ENCODE results near the gene HSD11B1. TPM values are rescaled to one million over a fixed set of nuclear protein-coding genes. Genes with fewer than 3 reads are reported as not detected.

HSD11B1 gene
- total RNA-seq, 2 experiments from 2014 or later = 1.5 TPM

- Mint-ChIP-seq H3K27ac (peak overlapping the region; percentile 15), H3K36me3 (ENCODE audit: low read depth) (peaks cover 4% of the 10 kb centered on the region), H3K27me3 (peaks cover 43% of the 10 kb centered on the region), H3K9me3 (peaks cover 3% of the 10 kb centered on the region), H3K4me3 (no peak overlapping the region), H3K4me1 (peaks cover 49% of the 10 kb centered on the region)
- ChIA-PET CTCF (interaction anchor here (0.6 to 3.7 kb wide), 10 partner anchors 11 to 122 kb away, joined by 3 to 20 read pairs (median 6); partner anchors contain the start of gene LAMB3), POLR2A (no interaction called here)
- no peak for DNase-seq
Observed at GRCh38 chr1:209673631-209674417, 30.8 kb upstream of the HSD11B1 start.

GRCh38 chr1:209674957-209675564 is 29.6 kb upstream of the HSD11B1 start, which contains the start of gene G0S2:
TSS of gene G0S2 (plus strand) at chr1:209675412. CDS start at chr1:209675685, 273 bp downstream.
- Mint-ChIP-seq H3K27ac (no peak within 1 kb of the TSS), H3K4me3 (peak within 1 kb of the TSS; percentile 53), H3K9me3 (peaks cover 3% of the 10 kb centered on the region), H3K4me1 (peaks cover 49% of the 10 kb centered on the region), H3K27me3 (peaks cover 54% of the 10 kb centered on the region), H3K36me3 (ENCODE audit: low read depth) (peaks cover 4% of the 10 kb centered on the region)
- CTCF ChIA-PET = interaction anchor here (1.2 to 3.7 kb wide), 10 partner anchors 9 to 73 kb away, joined by 3 to 20 read pairs (median 5); no protein-coding TSS in a partner anchor
- POLR2A ChIA-PET = no interaction called here
- DNase-seq = no peak

GRCh38 chr1:209675565-209676154 is 29.0 kb upstream of the HSD11B1 start:
- H3K27me3 Mint-ChIP-seq = peaks cover 60% of the 10 kb centered on the region
- peak overlapping the region; percentile 53 for H3K4me3 Mint-ChIP-seq
- H3K4me1 Mint-ChIP-seq = peaks cover 49% of the 10 kb centered on the region
- H3K9me3 Mint-ChIP-seq = peaks cover 3% of the 10 kb centered on the region
- DNase-seq = no peak
- ChIA-PET POLR2A (no interaction called here), CTCF (interaction anchor here (1.2 to 3.7 kb wide), 9 partner anchors 8 to 72 kb away, joined by 3 to 20 read pairs (median 6); no protein-coding TSS in a partner anchor)
- H3K27ac Mint-ChIP-seq = no peak overlapping the region
- H3K36me3 Mint-ChIP-seq (ENCODE audit: low read depth) = peaks cover 4% of the 10 kb centered on the region

GRCh38 chr1:209678981-209679539 is 25.6 kb upstream of the HSD11B1 start:
- H3K4me1 Mint-ChIP-seq = peaks cover 20% of the 10 kb centered on the region
- peaks cover 73% of the 10 kb centered on the region for H3K27me3 Mint-ChIP-seq
- DNase-seq = no peak
- no peaks in the 10 kb centered on the region for H3K9me3 Mint-ChIP-seq
- no peak overlapping the region for H3K27ac Mint-ChIP-seq
- ChIA-PET CTCF (interaction anchor here (0.7 to 1.7 kb wide), 3 partner anchors 23 to 47 kb away, joined by 3 read pairs; no protein-coding TSS in a partner anchor), POLR2A (no interaction called here)
- no peak overlapping the region for H3K4me3 Mint-ChIP-seq
- H3K36me3 Mint-ChIP-seq (ENCODE audit: low read depth) = peaks cover 4% of the 10 kb centered on the region

GRCh38 chr1:209685821-209686220 is 18.8 kb upstream of the HSD11B1 start:
- Mint-ChIP-seq H3K4me3 (peak overlapping the region; percentile 59), H3K36me3 (ENCODE audit: low read depth) (peaks cover 2% of the 10 kb centered on the region), H3K27me3 (peaks cover 19% of the 10 kb centered on the region), H3K4me1 (peaks cover 39% of the 10 kb centered on the region), H3K27ac (peak overlapping the region; percentile 63), H3K9me3 (no peaks in the 10 kb centered on the region)
- DNase-seq = peak; percentile 68
- ChIA-PET CTCF (interaction anchor here (0.9 to 1.2 kb wide), 2 partner anchors 34 to 38 kb away, joined by 3 to 4 read pairs; partner anchors contain the start of gene LAMB3), POLR2A (interaction anchor here (0.6 kb wide), 1 partner anchor 9 kb away, joined by 3 read pairs; no protein-coding TSS in a partner anchor)

GRCh38 chr1:209686322-209686721 is 18.3 kb upstream of the HSD11B1 start:
- Mint-ChIP-seq H3K27me3 (peaks cover 15% of the 10 kb centered on the region), H3K9me3 (no peaks in the 10 kb centered on the region), H3K36me3 (ENCODE audit: low read depth) (peaks cover 2% of the 10 kb centered on the region), H3K27ac (peak overlapping the region; percentile 34), H3K4me1 (peaks cover 39% of the 10 kb centered on the region), H3K4me3 (peak overlapping the region; percentile 59)
- POLR2A ChIA-PET = interaction anchor here (0.6 kb wide), 1 partner anchor 10 kb away, joined by 3 read pairs; no protein-coding TSS in a partner anchor
- CTCF ChIA-PET = interaction anchor here (0.9 to 2.4 kb wide), 4 partner anchors 11 to 110 kb away, joined by 4 to 9 read pairs (median 5); partner anchors contain the start of gene G0S2
- DNase-seq = no peak

GRCh38 chr1:209688746-209689234 is 15.9 kb upstream of the HSD11B1 start:
- H3K4me3 Mint-ChIP-seq = no peak overlapping the region
- no peak overlapping the region for H3K27ac Mint-ChIP-seq
- CTCF ChIA-PET = interaction anchor here (0.8 to 2.7 kb wide), 13 partner anchors 10 to 80 kb away, joined by 3 to 10 read pairs (median 4); partner anchors contain the start of genes G0S2 and HSD11B1
- peaks cover 2% of the 10 kb centered on the region for H3K36me3 Mint-ChIP-seq (ENCODE audit: low read depth)
- POLR2A ChIA-PET = no interaction called here
- H3K9me3 Mint-ChIP-seq = no peaks in the 10 kb centered on the region
- H3K4me1 Mint-ChIP-seq = peaks cover 55% of the 10 kb centered on the region
- peaks cover 4% of the 10 kb centered on the region for H3K27me3 Mint-ChIP-seq
- DNase-seq = no peak

- Mint-ChIP-seq H3K27me3 (peaks cover 4% of the 10 kb centered on the region), H3K4me3 (no peak overlapping the region), H3K36me3 (ENCODE audit: low read depth) (peaks cover 2% of the 10 kb centered on the region), H3K4me1 (peaks cover 58% of the 10 kb centered on the region), H3K27ac (no peak overlapping the region), H3K9me3 (no peaks in the 10 kb centered on the region)
- no peak for DNase-seq
- POLR2A ChIA-PET = no interaction called here
- CTCF ChIA-PET = interaction anchor here (0.9 to 2.7 kb wide), 6 partner anchors 9 to 120 kb away, joined by 3 to 10 read pairs (median 4); partner anchors contain the start of genes G0S2 and HSD11B1
Observed at GRCh38 chr1:209689477-209689876, 15.2 kb upstream of the HSD11B1 start.

- CTCF ChIA-PET = interaction anchor here (0.6 to 2.7 kb wide), 4 partner anchors 14 to 133 kb away, joined by 3 to 10 read pairs (median 4); partner anchors contain the start of gene G0S2
- peaks cover 47% of the 10 kb centered on the region for H3K4me1 Mint-ChIP-seq
Observed at GRCh38 chr1:209691237-209691636, 13.4 kb upstream of the HSD11B1 start.

GRCh38 chr1:209692296-209692695 is 12.3 kb upstream of the HSD11B1 start:
- Mint-ChIP-seq H3K27me3 (peaks cover 2% of the 10 kb centered on the region), H3K9me3 (no peaks in the 10 kb centered on the region), H3K4me3 (no peak overlapping the region), H3K27ac (no peak overlapping the region), H3K36me3 (ENCODE audit: low read depth) (peaks cover 2% of the 10 kb centered on the region), H3K4me1 (peaks cover 47% of the 10 kb centered on the region)
- ChIA-PET POLR2A (no interaction called here), CTCF (interaction anchor here (0.7 to 2.7 kb wide), 11 partner anchors 11 to 123 kb away, joined by 3 to 7 read pairs (median 5); partner anchors contain the start of gene TRAF3IP3)
- DNase-seq = no peak

More at GRCh38 chr1:209691237-209691636, 13.4 kb upstream of the HSD11B1 start:
- no peak for DNase-seq
- Mint-ChIP-seq H3K36me3 (ENCODE audit: low read depth) (peaks cover 2% of the 10 kb centered on the region), H3K27me3 (peaks cover 4% of the 10 kb centered on the region), H3K4me3 (no peak overlapping the region), H3K9me3 (no peaks in the 10 kb centered on the region), H3K27ac (no peak overlapping the region)
- POLR2A ChIA-PET = interaction anchor here (0.7 kb wide), 1 partner anchor 1759 kb away, joined by 3 read pairs; no protein-coding TSS in a partner anchor

- H3K27me3 Mint-ChIP-seq = no peaks in the 10 kb centered on the region
Observed at GRCh38 chr1:209692745-209693504, 11.7 kb upstream of the HSD11B1 start.

More at GRCh38 chr1:209692745-209693504, 11.7 kb upstream of the HSD11B1 start:
- DNase-seq = peak; percentile 80
- ChIA-PET POLR2A (no interaction called here), CTCF (interaction anchor here (0.6 to 2.7 kb wide), 19 partner anchors 9 to 123 kb away, joined by 3 to 7 read pairs (median 3); partner anchors contain the start of genes CAMK1G and TRAF3IP3)
- Mint-ChIP-seq H3K9me3 (no peaks in the 10 kb centered on the region), H3K4me3 (no peak overlapping the region), H3K36me3 (ENCODE audit: low read depth) (peaks cover 2% of the 10 kb centered on the region), H3K27ac (no peak overlapping the region), H3K4me1 (peaks cover 42% of the 10 kb centered on the region)
